ENCODE measurements around the gene SSTR5. TPM values are rescaled to one million over a fixed set of nuclear protein-coding genes. Genes with fewer than 3 reads are reported as not detected.

Gene SSTR5
- total and polyA plus RNA-seq, 2 donors from 2014 or later: 6.7 TPM; not detected in 1

GRCh38 chr16:1097800-1098199, 25.3 kb downstream of the SSTR5 start:
- FAIRE-seq (no peak), DNase-seq (peak in 1 of 5 donors; percentile 93)
- H3K27ac ChIP-seq (ENCODE audit: low read depth in 2 of 2, low read length in 2 of 2): no peak overlapping the region
- no peaks in the 10 kb centered on the region for H3K9me3 ChIP-seq (ENCODE audit: control insufficient read depth in 2 of 3, insufficient read depth in 1 of 3, low read length in 3 of 3)
- H3K9ac ChIP-seq (ENCODE audit: low read length in 3 of 3): no peak overlapping the region
- intact Hi-C loops (cut with DNase I): no loop called here
- no peak for TF ChIP-seq CTCF (IDR thresholded peaks at IDR 0.05; ENCODE audit: borderline replicate concordance, extremely low read depth, insufficient read depth)
- no peak overlapping the region for H3K4me3 ChIP-seq (ENCODE audit: low read length in 3 of 3)
- no peaks in the 10 kb centered on the region for H3K27me3 ChIP-seq (ENCODE audit: control insufficient read depth, insufficient read depth, low read length)
- H3K4me1 ChIP-seq (ENCODE audit: control insufficient read depth in 2 of 3, insufficient read depth in 2 of 3, low read depth in 1 of 3, low read length in 3 of 3): no peaks in the 10 kb centered on the region
- no peaks in the 10 kb centered on the region for H3K36me3 ChIP-seq (ENCODE audit: control insufficient read depth in 2 of 3, insufficient read depth in 3 of 3, low read length in 3 of 3)

- intact Hi-C loops (cut with DNase I): no loop called here
- TF ChIP-seq CTCF (IDR thresholded peaks at IDR 0.05; ENCODE audit: borderline replicate concordance, extremely low read depth, insufficient read depth): no peak
- no peak for FAIRE-seq
- Histone ChIP-seq H3K4me1 (ENCODE audit: control insufficient read depth in 2 of 3, insufficient read depth in 2 of 3, low read depth in 1 of 3, low read length in 3 of 3) (peaks cover 0 to 2% (median 0%) of the 10 kb centered on the region in 3 donors), H3K27ac (ENCODE audit: low read depth in 2 of 2, low read length in 2 of 2) (no peak overlapping the region), H3K27me3 (ENCODE audit: control insufficient read depth, insufficient read depth, low read length) (no peaks in the 10 kb centered on the region), H3K9ac (ENCODE audit: low read length in 3 of 3) (no peak overlapping the region), H3K9me3 (ENCODE audit: control insufficient read depth in 2 of 3, insufficient read depth in 1 of 3, low read length in 3 of 3) (no peaks in the 10 kb centered on the region), H3K36me3 (ENCODE audit: control insufficient read depth in 2 of 3, insufficient read depth in 3 of 3, low read length in 3 of 3) (no peaks in the 10 kb centered on the region), H3K4me3 (ENCODE audit: low read length in 3 of 3) (no peak overlapping the region)
- no peak for DNase-seq
Observed at GRCh38 chr16:1098266-1098991, 25.9 kb downstream of the SSTR5 start.

GRCh38 chr16:1099189-1100083, 26.9 kb downstream of the SSTR5 start:
- no peaks in the 10 kb centered on the region for H3K36me3 ChIP-seq (ENCODE audit: control insufficient read depth in 2 of 3, insufficient read depth in 3 of 3, low read length in 3 of 3)
- H3K9me3 ChIP-seq (ENCODE audit: control insufficient read depth in 2 of 3, insufficient read depth in 1 of 3, low read length in 3 of 3): no peaks in the 10 kb centered on the region
- no peak overlapping the region for H3K4me3 ChIP-seq (ENCODE audit: low read length in 3 of 3)
- intact Hi-C loops (cut with DNase I): no loop called here
- H3K27me3 ChIP-seq (ENCODE audit: control insufficient read depth, insufficient read depth, low read length): no peaks in the 10 kb centered on the region
- H3K27ac ChIP-seq (ENCODE audit: low read depth in 2 of 2, low read length in 2 of 2): no peak overlapping the region
- DNase-seq (no peak), FAIRE-seq (no peak)
- no peak overlapping the region for H3K9ac ChIP-seq (ENCODE audit: low read length in 3 of 3)
- TF ChIP-seq CTCF (IDR thresholded peaks at IDR 0.05; ENCODE audit: borderline replicate concordance, extremely low read depth, insufficient read depth): no peak
- peaks cover 0 to 2% (median 0%) of the 10 kb centered on the region in 3 donors for H3K4me1 ChIP-seq (ENCODE audit: control insufficient read depth in 2 of 3, insufficient read depth in 2 of 3, low read depth in 1 of 3, low read length in 3 of 3)
